Measurements from ENCODE around the gene AACS. TPM values are rescaled to one million over a fixed set of nuclear protein-coding genes. Genes with fewer than 3 reads are reported as not detected.

AACS gene
- polyA plus RNA-seq, 1 donor from 2014 or later = 33.2 TPM

DNA sequence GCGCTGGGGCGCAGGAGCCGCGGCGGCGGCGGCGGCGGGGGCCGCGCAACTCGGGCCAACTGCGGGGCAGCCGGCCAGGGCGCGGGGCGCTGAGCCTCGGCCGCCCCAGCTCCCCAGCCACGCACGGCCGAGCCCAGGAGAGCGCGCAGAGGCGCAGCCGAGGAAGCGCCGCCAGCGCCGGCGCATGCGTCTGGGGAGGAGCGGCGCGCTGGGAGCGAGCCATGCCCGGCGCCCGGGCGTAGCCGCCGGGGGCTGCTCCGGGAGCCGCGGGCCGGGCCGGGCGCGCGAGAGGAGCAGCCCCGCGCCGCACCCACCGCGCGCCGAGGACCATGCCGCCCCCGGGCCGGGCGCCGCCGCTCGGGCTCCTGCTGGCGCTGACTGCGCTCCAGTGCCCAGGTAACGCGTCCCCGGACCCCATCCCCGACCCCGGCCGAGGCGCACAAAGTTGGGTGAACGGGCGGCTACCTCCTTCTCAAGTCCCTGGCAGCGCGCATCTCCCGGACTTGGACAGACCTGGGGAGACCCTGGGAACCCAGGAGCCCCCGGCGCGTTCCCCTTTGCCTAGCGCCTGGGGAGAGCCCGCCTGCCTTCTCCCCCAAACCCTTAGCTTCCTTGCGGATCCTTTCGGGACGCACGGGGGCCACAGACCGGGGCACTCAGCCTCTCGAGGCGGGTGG, 121.4 kb downstream of the AACS start:
- Histone ChIP-seq H3K9me2 (ENCODE audit: insufficient read depth, low read length) (no peaks in the 10 kb centered on the region), H3K27ac (ENCODE audit: low read length) (no peak overlapping the region), H3K9me3 (ENCODE audit: low read length) (no peaks in the 10 kb centered on the region), H3K79me2 (replicated peaks; ENCODE audit: insufficient read depth, low read length) (peaks cover 9% of the 10 kb centered on the region), H2AFZ (ENCODE audit: low read depth, low read length) (no peak overlapping the region), H3K4me2 (ENCODE audit: low read length) (peak overlapping the region; percentile 47), H3K36me3 (ENCODE audit: insufficient read depth, low read length) (no peaks in the 10 kb centered on the region), H4K20me1 (ENCODE audit: insufficient read depth) (no peaks in the 10 kb centered on the region), H3K27me3 (ENCODE audit: insufficient read depth, low read depth, low read length) (peaks cover 40% of the 10 kb centered on the region), H3F3A (ENCODE audit: insufficient read depth, low read length, poor library complexity, severe bottlenecking) (no peaks in the 10 kb centered on the region), H3K4me3 (ENCODE audit: low read length) (peak overlapping the region; percentile 98), H3K9ac (ENCODE audit: low read length) (peak overlapping the region; percentile 84)
- TF ChIP-seq EZH2 (IDR thresholded peaks at IDR 0.05; ENCODE audit: borderline replicate concordance, insufficient read depth, low read length, poor library complexity, severe bottlenecking) = no peak
- TF ChIP-seq TAF1 (IDR thresholded peaks at IDR 0.05; ENCODE audit: low read depth) = no peak
- no peak for TF ChIP-seq POLR2AphosphoS5 (IDR thresholded peaks at IDR 0.05)
- no peak for TF ChIP-seq RAD21 (conservative IDR thresholded peaks at IDR 0.05)
- no peak for TF ChIP-seq SMC3 (conservative IDR thresholded peaks at IDR 0.05; ENCODE audit: poor library complexity)
- TF ChIP-seq, protein P1, sequence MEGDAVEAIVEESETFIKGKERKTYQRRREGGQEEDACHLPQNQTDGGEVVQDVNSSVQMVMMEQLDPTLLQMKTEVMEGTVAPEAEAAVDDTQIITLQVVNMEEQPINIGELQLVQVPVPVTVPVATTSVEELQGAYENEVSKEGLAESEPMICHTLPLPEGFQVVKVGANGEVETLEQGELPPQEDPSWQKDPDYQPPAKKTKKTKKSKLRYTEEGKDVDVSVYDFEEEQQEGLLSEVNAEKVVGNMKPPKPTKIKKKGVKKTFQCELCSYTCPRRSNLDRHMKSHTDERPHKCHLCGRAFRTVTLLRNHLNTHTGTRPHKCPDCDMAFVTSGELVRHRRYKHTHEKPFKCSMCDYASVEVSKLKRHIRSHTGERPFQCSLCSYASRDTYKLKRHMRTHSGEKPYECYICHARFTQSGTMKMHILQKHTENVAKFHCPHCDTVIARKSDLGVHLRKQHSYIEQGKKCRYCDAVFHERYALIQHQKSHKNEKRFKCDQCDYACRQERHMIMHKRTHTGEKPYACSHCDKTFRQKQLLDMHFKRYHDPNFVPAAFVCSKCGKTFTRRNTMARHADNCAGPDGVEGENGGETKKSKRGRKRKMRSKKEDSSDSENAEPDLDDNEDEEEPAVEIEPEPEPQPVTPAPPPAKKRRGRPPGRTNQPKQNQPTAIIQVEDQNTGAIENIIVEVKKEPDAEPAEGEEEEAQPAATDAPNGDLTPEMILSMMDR (IDR thresholded peaks at IDR 0.05; ENCODE audit: poor library complexity, severe bottlenecking) = no peak
- no peak for TF ChIP-seq EP300 (conservative IDR thresholded peaks at IDR 0.05; ENCODE audit: poor library complexity, severe bottlenecking)
- TF ChIP-seq MXI1 (conservative IDR thresholded peaks at IDR 0.05; ENCODE audit: poor library complexity, severe bottlenecking) = no peak
- TF ChIP-seq, protein P2, sequence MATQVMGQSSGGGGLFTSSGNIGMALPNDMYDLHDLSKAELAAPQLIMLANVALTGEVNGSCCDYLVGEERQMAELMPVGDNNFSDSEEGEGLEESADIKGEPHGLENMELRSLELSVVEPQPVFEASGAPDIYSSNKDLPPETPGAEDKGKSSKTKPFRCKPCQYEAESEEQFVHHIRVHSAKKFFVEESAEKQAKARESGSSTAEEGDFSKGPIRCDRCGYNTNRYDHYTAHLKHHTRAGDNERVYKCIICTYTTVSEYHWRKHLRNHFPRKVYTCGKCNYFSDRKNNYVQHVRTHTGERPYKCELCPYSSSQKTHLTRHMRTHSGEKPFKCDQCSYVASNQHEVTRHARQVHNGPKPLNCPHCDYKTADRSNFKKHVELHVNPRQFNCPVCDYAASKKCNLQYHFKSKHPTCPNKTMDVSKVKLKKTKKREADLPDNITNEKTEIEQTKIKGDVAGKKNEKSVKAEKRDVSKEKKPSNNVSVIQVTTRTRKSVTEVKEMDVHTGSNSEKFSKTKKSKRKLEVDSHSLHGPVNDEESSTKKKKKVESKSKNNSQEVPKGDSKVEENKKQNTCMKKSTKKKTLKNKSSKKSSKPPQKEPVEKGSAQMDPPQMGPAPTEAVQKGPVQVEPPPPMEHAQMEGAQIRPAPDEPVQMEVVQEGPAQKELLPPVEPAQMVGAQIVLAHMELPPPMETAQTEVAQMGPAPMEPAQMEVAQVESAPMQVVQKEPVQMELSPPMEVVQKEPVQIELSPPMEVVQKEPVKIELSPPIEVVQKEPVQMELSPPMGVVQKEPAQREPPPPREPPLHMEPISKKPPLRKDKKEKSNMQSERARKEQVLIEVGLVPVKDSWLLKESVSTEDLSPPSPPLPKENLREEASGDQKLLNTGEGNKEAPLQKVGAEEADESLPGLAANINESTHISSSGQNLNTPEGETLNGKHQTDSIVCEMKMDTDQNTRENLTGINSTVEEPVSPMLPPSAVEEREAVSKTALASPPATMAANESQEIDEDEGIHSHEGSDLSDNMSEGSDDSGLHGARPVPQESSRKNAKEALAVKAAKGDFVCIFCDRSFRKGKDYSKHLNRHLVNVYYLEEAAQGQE (IDR thresholded peaks at IDR 0.05; ENCODE audit: borderline replicate concordance) = no peak

DNA sequence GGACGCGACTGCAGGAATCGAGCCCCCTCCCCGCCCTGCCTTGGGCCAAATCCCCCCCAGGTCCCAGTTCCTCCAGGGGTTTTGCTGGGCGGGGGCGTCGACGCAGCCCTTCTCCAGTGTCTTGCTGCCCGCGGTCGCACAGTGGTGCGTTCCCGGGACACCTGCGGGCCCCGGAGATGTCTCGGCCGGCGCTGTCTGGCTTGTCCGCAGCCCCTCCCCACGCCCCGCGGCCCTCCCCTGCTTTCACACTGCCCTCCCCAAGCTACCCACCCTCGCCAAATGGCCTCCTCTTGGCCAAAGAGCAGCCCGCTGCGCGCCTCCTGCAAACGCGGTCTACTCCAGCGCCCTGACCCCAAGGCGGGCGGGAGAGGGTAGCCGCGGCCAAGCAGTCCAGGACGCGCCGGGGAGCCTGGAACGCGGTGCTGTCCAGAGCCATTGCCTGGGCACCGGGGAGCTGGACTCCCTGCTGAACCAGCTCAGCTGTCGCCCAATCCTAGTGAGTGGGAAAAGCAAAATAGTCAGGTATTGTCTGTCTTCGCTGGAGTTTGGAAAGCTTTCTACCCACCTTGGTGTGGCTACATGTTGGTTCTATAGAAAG, 122.0 kb downstream of the AACS start:
- TF ChIP-seq RAD21 (conservative IDR thresholded peaks at IDR 0.05) (no peak), EP300 (conservative IDR thresholded peaks at IDR 0.05; ENCODE audit: poor library complexity, severe bottlenecking) (no peak), TAF1 (IDR thresholded peaks at IDR 0.05; ENCODE audit: low read depth) (no peak), MXI1 (conservative IDR thresholded peaks at IDR 0.05; ENCODE audit: poor library complexity, severe bottlenecking) (peak; percentile 6), EZH2 (IDR thresholded peaks at IDR 0.05; ENCODE audit: borderline replicate concordance, insufficient read depth, low read length, poor library complexity, severe bottlenecking) (no peak), POLR2AphosphoS5 (IDR thresholded peaks at IDR 0.05) (peak; percentile 17)
- TF ChIP-seq, protein P2 (IDR thresholded peaks at IDR 0.05; ENCODE audit: borderline replicate concordance) = no peak
- TF ChIP-seq, protein P1 (IDR thresholded peaks at IDR 0.05; ENCODE audit: poor library complexity, severe bottlenecking) = no peak
- peaks cover 12% of the 10 kb centered on the region for H3K79me2 ChIP-seq (replicated peaks; ENCODE audit: insufficient read depth, low read length)
- no peaks in the 10 kb centered on the region for H3F3A ChIP-seq (ENCODE audit: insufficient read depth, low read length, poor library complexity, severe bottlenecking)
- H3K36me3 ChIP-seq (ENCODE audit: insufficient read depth, low read length) = no peaks in the 10 kb centered on the region
- peaks cover 40% of the 10 kb centered on the region for H3K27me3 ChIP-seq (ENCODE audit: insufficient read depth, low read depth, low read length)
- no peaks in the 10 kb centered on the region for H3K9me2 ChIP-seq (ENCODE audit: insufficient read depth, low read length)
- H2AFZ ChIP-seq (ENCODE audit: low read depth, low read length) = no peak overlapping the region
- no peak overlapping the region for H3K27ac ChIP-seq (ENCODE audit: low read length)
- H3K9ac ChIP-seq (ENCODE audit: low read length) = peak overlapping the region; percentile 84
- H4K20me1 ChIP-seq (ENCODE audit: insufficient read depth) = no peaks in the 10 kb centered on the region
- H3K4me2 ChIP-seq (ENCODE audit: low read length) = peak overlapping the region; percentile 47
- H3K9me3 ChIP-seq (ENCODE audit: low read length) = no peaks in the 10 kb centered on the region
- peak overlapping the region; percentile 98 for H3K4me3 ChIP-seq (ENCODE audit: low read length)
